A549 (cell line): ENCODE measurements around the gene INPP5K.

Source experiments
- CEBPB ChIP-seq, 2 experiments: fragments of >200 bp in 1 of 2; sonication (Bioruptor Twin) in 1 of 2; formaldehyde crosslinking in 1 of 2; IDR thresholded peaks; 2 replicates each; pipeline ENCODE4 v1.6.1; 2012 to 2016
- CHD4 ChIP-seq: fragments of 200-600 bp; sonication (generic); IDR thresholded peaks from 2 replicates; pipeline ENCODE4 v1.6.1; 2016; ENCODE audit warnings: antibody characterized with exemption, mild to moderate bottlenecking, borderline replicate concordance
- KDM5A ChIP-seq: fragments of 200-600 bp; sonication (generic); IDR thresholded peaks from 2 replicates; pipeline ENCODE4 v1.6.1; 2016; ENCODE audit warnings: antibody characterized with exemption, mild to moderate bottlenecking
- MAFK ChIP-seq: fragments of 450-650 bp; IDR thresholded peaks from 2 replicates; pipeline ENCODE4 v1.6.1; 2014; ENCODE audit not compliant: partially characterized antibody
- POLR2A ChIP-seq: IDR thresholded peaks from 2 replicates; pipeline ENCODE4 v1.6.1; 2012; ENCODE audit warnings: mild to moderate bottlenecking, low read length
- ZC3H11A ChIP-seq: fragments of 450-650 bp; IDR thresholded peaks from 2 replicates; pipeline ENCODE4 v1.6.1; 2014; ENCODE audit warnings: antibody characterized with exemption, mild to moderate bottlenecking
- ZFP36 ChIP-seq: fragments of 450-650 bp; IDR thresholded peaks from 2 replicates; pipeline ENCODE4 v1.6.1; 2014; ENCODE audit warnings: borderline replicate concordance; ENCODE audit not compliant: partially characterized antibody
- TF ChIP-seq, protein P1 (sequence below): IDR thresholded peaks from 2 replicates; pipeline ENCODE4 v1.6.1; 2012
- TF ChIP-seq, protein P2 (sequence below): fragments of 250-450 bp; sonication (Bioruptor Pico); IDR thresholded peaks from 2 replicates; pipeline ENCODE4 v1.5.0; 2021; ENCODE audit warnings: mild to moderate bottlenecking, moderate library complexity, borderline replicate concordance
- TF ChIP-seq, protein P3 (sequence below): fragments of >200 bp; sonication (Bioruptor Twin); formaldehyde crosslinking; IDR thresholded peaks from 3 replicates; pipeline ENCODE4 v1.5.1; 2016
- TF ChIP-seq, protein P4 (sequence below): IDR thresholded peaks from 2 replicates; pipeline ENCODE4 v1.6.1; 2012; ENCODE audit warnings: low read depth, borderline replicate concordance
- TF ChIP-seq, protein P5 (sequence below): IDR thresholded peaks from 2 replicates; pipeline ENCODE4 v1.6.1; 2012
- TF ChIP-seq, protein P6 (sequence below): fragments of 200-600 bp; sonication (generic); IDR thresholded peaks from 2 replicates; pipeline ENCODE4 v1.6.1; 2016; ENCODE audit warnings: antibody characterized with exemption, mild to moderate bottlenecking, moderate library complexity

DNA sequence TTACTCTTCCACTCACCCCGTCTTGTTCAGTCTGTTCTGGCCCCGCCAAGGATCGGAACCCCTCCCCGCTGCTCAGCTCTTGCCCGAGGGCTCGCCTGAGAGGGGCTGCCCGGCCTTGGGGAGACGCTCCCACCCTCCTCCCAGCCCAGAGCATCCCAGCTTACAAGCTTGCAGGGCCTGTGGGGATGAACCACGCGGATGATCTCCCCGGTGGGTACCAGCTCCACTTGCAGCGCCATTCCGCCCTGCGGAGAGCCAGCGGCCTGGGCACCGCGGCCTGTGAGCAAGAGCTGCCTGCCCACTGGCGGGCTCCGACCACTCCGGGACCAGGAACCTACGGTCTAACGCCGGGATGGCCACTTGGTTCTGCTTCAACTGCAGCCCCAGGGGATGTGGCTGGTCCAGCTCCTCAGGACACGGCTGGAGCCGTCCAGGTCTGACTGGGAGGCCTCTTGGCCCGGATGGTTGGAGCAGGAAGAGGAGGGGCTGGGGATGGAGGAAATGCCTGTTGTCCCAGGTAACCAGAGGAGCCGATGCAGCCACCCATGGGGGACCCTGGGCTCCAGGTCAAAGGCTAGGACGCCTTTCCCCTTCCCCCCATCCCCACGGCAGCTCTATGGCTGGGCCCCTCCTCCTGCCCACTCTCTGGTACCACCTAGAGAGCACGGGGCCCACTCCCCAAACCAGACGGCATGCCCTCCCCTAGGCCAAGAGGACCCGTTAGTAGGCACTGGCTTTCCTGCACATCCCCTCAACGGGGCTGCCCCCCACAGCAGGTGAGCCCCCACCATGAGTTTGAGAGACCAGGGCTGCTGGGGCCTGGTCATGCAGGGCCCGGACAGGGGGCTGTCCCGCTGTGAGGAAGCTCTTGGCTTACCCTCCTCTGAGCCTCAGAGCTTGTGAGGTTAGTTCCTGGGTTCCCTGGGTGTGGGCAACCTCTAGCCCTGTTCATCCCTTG lies 23.9 kb downstream of the INPP5K start, which contains the start of gene MYO1C:
- TF ChIP-seq, protein P1, sequence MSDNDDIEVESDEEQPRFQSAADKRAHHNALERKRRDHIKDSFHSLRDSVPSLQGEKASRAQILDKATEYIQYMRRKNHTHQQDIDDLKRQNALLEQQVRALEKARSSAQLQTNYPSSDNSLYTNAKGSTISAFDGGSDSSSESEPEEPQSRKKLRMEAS, result no peak
- TF ChIP-seq, protein P2, sequence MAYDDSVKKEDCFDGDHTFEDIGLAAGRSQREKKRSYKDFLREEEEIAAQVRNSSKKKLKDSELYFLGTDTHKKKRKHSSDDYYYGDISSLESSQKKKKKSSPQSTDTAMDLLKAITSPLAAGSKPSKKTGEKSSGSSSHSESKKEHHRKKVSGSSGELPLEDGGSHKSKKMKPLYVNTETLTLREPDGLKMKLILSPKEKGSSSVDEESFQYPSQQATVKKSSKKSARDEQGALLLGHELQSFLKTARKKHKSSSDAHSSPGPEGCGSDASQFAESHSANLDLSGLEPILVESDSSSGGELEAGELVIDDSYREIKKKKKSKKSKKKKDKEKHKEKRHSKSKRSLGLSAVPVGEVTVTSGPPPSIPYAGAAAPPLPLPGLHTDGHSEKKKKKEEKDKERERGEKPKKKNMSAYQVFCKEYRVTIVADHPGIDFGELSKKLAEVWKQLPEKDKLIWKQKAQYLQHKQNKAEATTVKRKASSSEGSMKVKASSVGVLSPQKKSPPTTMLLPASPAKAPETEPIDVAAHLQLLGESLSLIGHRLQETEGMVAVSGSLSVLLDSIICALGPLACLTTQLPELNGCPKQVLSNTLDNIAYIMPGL (CRISPR knock-in tag), result no peak
- TF ChIP-seq, protein P3, sequence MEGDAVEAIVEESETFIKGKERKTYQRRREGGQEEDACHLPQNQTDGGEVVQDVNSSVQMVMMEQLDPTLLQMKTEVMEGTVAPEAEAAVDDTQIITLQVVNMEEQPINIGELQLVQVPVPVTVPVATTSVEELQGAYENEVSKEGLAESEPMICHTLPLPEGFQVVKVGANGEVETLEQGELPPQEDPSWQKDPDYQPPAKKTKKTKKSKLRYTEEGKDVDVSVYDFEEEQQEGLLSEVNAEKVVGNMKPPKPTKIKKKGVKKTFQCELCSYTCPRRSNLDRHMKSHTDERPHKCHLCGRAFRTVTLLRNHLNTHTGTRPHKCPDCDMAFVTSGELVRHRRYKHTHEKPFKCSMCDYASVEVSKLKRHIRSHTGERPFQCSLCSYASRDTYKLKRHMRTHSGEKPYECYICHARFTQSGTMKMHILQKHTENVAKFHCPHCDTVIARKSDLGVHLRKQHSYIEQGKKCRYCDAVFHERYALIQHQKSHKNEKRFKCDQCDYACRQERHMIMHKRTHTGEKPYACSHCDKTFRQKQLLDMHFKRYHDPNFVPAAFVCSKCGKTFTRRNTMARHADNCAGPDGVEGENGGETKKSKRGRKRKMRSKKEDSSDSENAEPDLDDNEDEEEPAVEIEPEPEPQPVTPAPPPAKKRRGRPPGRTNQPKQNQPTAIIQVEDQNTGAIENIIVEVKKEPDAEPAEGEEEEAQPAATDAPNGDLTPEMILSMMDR, result no peak
- TF ChIP-seq MAFK (no peak), POLR2A (no peak), KDM5A (no peak), CEBPB (IDR thresholded peaks at IDR 0.05) (no peak), ZFP36 (no peak), CHD4 (no peak), ZC3H11A (no peak)
- TF ChIP-seq, protein P4, sequence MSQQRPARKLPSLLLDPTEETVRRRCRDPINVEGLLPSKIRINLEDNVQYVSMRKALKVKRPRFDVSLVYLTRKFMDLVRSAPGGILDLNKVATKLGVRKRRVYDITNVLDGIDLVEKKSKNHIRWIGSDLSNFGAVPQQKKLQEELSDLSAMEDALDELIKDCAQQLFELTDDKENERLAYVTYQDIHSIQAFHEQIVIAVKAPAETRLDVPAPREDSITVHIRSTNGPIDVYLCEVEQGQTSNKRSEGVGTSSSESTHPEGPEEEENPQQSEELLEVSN, result no peak
- TF ChIP-seq, protein P5, sequence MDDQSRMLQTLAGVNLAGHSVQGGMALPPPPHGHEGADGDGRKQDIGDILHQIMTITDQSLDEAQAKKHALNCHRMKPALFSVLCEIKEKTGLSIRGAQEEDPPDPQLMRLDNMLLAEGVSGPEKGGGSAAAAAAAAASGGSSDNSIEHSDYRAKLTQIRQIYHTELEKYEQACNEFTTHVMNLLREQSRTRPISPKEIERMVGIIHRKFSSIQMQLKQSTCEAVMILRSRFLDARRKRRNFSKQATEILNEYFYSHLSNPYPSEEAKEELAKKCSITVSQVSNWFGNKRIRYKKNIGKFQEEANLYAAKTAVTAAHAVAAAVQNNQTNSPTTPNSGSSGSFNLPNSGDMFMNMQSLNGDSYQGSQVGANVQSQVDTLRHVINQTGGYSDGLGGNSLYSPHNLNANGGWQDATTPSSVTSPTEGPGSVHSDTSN, result no peak
- TF ChIP-seq, protein P6, sequence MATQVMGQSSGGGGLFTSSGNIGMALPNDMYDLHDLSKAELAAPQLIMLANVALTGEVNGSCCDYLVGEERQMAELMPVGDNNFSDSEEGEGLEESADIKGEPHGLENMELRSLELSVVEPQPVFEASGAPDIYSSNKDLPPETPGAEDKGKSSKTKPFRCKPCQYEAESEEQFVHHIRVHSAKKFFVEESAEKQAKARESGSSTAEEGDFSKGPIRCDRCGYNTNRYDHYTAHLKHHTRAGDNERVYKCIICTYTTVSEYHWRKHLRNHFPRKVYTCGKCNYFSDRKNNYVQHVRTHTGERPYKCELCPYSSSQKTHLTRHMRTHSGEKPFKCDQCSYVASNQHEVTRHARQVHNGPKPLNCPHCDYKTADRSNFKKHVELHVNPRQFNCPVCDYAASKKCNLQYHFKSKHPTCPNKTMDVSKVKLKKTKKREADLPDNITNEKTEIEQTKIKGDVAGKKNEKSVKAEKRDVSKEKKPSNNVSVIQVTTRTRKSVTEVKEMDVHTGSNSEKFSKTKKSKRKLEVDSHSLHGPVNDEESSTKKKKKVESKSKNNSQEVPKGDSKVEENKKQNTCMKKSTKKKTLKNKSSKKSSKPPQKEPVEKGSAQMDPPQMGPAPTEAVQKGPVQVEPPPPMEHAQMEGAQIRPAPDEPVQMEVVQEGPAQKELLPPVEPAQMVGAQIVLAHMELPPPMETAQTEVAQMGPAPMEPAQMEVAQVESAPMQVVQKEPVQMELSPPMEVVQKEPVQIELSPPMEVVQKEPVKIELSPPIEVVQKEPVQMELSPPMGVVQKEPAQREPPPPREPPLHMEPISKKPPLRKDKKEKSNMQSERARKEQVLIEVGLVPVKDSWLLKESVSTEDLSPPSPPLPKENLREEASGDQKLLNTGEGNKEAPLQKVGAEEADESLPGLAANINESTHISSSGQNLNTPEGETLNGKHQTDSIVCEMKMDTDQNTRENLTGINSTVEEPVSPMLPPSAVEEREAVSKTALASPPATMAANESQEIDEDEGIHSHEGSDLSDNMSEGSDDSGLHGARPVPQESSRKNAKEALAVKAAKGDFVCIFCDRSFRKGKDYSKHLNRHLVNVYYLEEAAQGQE, result no peak
